GM21526 (cell line): Measurements from ENCODE around the gene TIMP3.
"Not testable (repeated sequence)": the region's sequence is repeated elsewhere in the genome, so short reads cannot be mapped to it uniquely, and the experiment has no call there.

Experiments used
- ATAC-seq: cut with Tn5 transposase; IDR thresholded peaks from one replicate; pipeline ENCODE4 v1.9.1; 2021; ENCODE audit warnings: moderate library complexity; ENCODE audit not compliant: unreplicated experiment, low FRiP score

TIMP3 gene

DNA sequence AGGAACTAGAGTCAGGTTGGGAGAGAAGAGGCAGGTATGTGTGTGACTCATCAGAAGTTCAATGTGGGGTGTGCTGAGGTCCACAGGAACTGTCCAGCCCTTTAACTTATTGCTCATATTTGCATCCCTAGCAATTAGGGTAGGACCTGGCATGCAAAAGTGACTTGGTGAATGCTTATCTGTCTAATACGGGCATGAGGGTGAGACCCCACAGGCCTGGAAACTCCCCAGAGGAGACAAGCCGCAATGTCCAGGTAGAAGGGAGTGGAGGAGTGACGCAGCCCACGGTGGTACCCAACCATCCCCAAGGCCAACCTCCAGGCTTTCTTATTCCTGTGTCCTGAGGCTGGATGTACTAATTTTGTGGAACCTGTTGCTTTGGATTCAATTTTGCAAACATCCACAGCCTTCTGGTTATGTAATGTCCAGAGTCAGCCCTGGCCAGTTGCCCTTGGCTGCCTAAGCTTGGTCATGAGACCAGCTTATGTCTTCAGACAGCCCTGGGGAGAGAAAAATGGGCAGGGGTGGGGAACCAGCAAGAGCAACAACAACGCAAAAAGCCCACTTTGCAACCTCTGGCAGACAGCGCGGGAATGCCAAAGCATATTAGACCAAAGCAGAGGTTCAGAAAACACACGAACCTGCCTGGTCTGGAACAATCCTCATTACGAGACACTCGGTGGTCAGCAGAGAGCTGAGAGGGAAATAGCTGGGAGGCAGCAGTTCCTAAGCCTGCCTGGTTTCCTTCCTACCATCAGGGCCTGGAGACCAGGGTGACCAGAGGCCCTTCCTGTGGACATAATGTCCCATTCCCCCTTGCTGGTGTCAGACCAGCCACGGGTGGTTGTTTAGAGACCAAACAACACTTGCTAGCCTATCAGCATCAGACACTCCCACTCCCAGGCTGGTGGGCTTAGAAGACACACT is 49.3 kb downstream of the TIMP3 start:
- ATAC-seq: no peak

DNA sequence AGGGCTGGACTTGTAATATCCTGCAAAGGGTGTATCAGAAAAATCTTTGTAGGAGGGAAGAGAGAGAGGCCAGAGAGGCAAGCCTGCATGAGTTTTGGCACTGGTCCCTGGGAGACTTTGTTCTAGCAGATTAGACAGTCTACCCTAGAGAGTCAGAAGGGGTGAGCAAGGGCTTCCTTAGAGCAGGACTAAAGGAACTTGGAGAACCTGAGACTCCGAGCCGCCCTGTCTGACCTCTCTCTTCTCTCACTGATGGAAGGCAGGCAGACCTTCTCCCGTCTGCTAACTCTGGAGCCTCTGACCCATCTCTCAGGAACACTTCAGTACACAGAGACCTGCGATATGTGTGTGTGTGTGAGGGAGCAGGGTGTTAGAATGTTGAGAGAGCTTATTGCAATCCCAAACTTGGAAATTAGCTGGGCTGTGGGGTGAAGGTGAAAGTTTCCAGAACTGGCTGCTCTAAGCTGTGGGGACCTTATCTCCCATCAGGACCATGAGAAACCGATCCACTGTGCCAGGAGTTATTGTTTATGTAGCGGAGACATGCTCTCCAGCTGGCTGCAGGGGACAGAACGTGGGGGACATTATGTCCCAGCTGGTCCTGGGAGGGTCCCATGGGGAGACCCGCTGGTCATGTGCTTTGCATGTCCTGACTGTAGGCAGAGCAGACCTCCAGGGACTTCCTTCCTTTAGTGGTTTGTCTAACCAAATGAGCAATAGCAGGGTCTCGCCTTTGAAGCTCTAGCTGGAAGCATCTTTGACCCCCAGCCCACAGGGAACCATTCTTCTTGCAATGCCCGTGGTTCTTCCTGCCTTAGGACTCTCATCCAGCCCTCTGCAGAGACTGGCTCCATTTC is 51.1 kb downstream of the TIMP3 start:
- ATAC-seq: no peak

GRCh38 chr22:32853662-32854061 is 52.2 kb downstream of the TIMP3 start:
- no peak for ATAC-seq

GRCh38 chr22:32854351-32854804 is 52.9 kb downstream of the TIMP3 start:
- no peak for ATAC-seq

DNA sequence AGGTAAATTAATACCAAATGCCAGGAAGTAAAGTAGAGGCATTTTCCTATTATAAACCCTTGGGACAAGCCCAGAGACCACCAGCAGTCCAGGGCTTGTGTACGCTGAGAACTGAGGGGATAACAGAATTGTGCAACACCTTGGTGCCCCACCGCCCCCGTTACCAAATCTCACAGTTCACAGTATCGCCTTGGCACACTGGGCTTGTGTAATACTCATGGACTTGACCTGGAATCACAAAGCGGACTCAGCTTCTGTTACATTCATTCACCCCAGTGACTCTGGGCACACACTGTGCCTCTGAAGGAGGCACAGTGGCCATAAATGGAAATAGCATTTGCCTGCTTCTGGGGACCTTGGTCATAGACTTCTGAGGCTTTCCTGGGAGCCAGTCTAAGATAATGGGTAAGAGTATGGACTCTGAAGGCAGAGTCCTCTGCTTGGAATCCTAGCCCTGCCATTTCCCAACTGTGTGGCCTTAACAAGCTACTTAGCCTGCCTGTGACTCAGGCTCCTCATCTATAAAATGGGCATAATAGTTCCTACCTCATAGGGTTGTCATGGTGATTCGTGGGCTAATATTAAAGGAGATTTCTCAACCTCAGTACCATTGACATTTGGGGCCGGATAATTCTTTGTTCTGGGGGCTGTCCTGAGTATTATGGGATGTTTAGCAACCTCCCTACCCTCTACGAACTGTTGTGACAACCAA is 53.7 kb downstream of the TIMP3 start:
- no peak for ATAC-seq

- ATAC-seq: no peak
Observed at GRCh38 chr22:32858121-32858703, 56.7 kb downstream of the TIMP3 start.

- no peak for ATAC-seq
Observed at GRCh38 chr22:32858957-32859356, 57.5 kb downstream of the TIMP3 start.

- ATAC-seq: no peak
Observed at GRCh38 chr22:32859743-32860142, 58.2 kb downstream of the TIMP3 start.

GRCh38 chr22:32861330-32861729 is 59.8 kb downstream of the TIMP3 start:
- no peak for ATAC-seq

DNA sequence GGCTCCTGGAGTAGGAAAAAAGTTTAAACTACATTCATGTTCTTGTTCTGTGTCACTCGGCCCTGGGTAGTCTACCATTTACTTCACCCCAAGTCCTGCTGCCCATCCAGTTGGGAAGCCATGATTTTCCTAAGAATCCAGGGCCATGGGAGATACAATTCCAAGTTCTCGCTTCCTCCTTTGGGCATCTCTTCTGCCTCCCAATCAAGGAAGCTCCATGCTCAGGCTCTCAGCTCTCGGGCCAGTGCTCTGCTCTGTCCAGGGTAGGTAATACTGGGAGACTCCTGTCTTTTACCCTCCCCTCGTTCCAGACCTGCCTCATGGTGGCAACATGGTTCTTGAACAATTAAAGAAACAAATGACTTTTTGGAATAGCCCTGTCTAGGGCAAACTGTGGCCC is 60.6 kb downstream of the TIMP3 start:
- no peak for ATAC-seq

DNA sequence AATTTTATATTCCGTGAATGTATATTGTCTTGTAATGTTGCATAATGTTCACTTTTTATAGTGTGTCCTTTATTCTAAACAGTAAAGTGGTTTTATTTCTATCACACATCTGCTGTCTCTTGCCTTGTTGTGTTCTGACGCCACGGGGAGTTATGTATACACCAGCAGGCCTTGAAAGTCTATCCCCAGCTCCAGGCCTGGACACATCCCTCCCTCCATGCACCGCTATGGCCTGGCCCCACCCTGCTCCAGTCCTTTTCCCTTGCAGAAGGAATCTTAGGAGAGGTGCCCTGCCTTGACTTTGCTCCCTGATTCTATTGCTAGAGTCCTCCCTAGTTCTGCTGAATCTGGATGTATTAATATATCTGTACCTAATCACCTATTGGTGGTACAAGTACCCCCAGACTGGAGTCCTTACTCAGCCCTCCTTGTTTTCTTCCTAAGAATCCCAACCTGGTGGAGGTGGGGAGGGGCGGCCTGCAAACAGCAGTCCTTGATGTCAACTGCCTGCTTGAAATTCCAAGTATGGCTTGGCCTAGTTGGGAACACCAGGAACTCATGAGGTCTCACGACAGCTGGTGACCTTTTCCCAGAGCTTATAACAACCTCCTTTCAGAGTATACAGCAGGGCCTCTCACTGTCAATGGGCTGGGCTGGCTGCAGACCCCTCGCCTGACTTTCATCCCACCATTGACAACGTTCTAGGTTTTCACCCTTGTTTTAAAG is 61.6 kb downstream of the TIMP3 start:
- no peak for ATAC-seq

GRCh38 chr22:32864041-32864440 is 62.5 kb downstream of the TIMP3 start:
- ATAC-seq: no peak

DNA sequence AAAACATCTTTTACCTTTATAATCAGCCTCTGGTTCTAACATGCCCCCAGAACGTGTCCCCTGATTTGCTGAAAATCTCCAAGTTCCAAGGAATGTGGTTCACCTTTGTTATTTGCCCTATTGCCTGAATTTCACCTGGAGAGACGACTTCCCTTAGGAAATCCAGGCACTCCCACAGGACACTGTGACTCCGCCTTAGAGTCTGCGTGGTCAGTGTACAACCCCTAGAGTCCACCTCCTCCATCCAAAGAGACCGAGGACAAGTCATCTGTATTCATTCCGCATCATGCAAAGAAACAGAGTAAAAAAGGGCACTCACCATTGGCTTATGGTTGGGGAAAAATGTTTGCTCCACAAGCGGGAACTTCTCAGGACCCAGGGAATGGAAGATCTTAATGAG is 63.1 kb downstream of the TIMP3 start:
- no peak for ATAC-seq

DNA sequence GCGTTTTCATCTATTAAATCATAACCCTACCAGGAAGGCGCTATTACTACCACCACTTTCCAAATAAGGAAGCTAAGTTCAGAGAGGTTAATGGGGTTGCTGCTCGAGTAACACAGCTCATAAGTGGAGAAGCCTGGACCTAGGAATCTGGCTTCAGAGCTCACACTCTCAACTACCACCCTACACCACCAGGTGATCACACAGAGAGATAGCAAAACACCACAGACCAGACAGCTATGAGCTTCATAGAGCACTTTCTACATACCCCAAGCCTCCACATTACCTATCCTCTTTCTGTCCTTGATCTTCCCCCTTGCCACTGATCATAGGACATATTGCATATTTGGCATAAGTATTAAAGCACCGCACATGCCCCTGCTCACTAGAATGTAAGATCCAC is 65.4 kb downstream of the TIMP3 start:
- ATAC-seq: no peak

- no peak for ATAC-seq
Observed at GRCh38 chr22:32868946-32869345, 67.4 kb downstream of the TIMP3 start.

DNA sequence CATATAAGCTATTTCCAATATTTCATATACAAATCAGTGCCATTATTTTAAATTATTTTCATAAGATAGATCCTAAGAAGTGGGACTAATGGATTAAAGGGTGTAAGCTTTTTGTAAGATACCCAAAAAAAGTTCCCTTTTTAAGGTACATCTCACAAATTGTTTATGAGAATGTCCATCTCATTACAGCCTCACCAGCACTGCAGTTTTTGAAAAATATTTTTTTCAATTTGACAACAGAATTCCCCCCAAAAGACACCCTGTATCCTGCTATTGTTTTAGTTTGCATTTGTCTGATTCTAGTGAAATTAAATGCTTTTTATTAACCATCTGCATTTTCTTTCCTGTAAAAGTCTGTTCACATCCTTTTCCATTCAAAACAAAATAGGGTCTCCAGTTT is 69.0 kb downstream of the TIMP3 start:
- no peak for ATAC-seq

GRCh38 chr22:32873604-32874003 is 72.1 kb downstream of the TIMP3 start:
- ATAC-seq: not testable (repeated sequence)

- ATAC-seq: no peak
Observed at GRCh38 chr22:32874385-32874784, 72.9 kb downstream of the TIMP3 start.

- ATAC-seq: no peak
Observed at GRCh38 chr22:32874976-32875375, 73.5 kb downstream of the TIMP3 start.

DNA sequence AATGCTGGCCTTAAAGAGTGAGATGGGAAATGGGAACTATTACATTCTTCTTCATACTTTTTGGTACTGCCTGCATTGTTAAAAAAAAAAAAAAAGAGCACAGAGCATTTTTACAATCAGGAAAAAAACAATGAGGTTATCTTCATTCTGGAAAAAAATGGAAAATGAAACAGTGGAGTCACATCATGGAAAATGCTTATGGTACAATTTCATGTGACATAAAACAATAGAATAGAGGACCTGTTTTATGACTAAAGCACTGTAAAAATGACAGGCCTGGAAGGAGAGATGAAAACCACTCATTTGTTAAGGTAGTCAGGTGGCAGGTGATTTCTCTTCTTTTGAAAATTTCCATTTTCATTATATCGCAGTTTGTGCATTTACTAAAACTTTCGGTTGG is 75.0 kb downstream of the TIMP3 start:
- ATAC-seq: no peak
